C4-2B (cell line): Measurements from ENCODE around the gene PAGE4.

Experiments used
- ZFX ChIP-seq: fragments of 450-650 bp; IDR thresholded peaks from 2 replicates; pipeline ENCODE4 v1.6.1; 2017
- TF ChIP-seq, protein P1 (sequence below): fragments of 450-650 bp; conservative IDR thresholded peaks from 2 replicates; pipeline ENCODE4 v1.5.1; 2017; ENCODE audit warnings: mild to moderate bottlenecking

- TF ChIP-seq, protein P1, sequence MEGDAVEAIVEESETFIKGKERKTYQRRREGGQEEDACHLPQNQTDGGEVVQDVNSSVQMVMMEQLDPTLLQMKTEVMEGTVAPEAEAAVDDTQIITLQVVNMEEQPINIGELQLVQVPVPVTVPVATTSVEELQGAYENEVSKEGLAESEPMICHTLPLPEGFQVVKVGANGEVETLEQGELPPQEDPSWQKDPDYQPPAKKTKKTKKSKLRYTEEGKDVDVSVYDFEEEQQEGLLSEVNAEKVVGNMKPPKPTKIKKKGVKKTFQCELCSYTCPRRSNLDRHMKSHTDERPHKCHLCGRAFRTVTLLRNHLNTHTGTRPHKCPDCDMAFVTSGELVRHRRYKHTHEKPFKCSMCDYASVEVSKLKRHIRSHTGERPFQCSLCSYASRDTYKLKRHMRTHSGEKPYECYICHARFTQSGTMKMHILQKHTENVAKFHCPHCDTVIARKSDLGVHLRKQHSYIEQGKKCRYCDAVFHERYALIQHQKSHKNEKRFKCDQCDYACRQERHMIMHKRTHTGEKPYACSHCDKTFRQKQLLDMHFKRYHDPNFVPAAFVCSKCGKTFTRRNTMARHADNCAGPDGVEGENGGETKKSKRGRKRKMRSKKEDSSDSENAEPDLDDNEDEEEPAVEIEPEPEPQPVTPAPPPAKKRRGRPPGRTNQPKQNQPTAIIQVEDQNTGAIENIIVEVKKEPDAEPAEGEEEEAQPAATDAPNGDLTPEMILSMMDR, result no peak
- no peak for TF ChIP-seq ZFX
These were observed 16.9 kb upstream of the PAGE4 start for GRCh38 chrX:49812177-49812576.
